Ishikawa (cell line): ENCODE measurements around the gene DDX39A.

Experiments
- CEBPB ChIP-seq: IDR thresholded peaks from 2 replicates; pipeline ENCODE4 v1.6.1; 2012
- CREB1 ChIP-seq: IDR thresholded peaks from 2 replicates; pipeline ENCODE4 v1.6.1; 2012; ENCODE audit warnings: low read depth
- EP300 ChIP-seq: IDR thresholded peaks from 2 replicates; pipeline ENCODE4 v1.6.1; 2012; ENCODE audit warnings: borderline replicate concordance
- FOXM1 ChIP-seq: IDR thresholded peaks from 2 replicates; pipeline ENCODE4 v1.6.1; 2012; ENCODE audit warnings: low read depth, borderline replicate concordance
- NFIC ChIP-seq: IDR thresholded peaks from 2 replicates; pipeline ENCODE4 v1.6.1; 2012
- RAD21 ChIP-seq: IDR thresholded peaks from 2 replicates; pipeline ENCODE4 v1.6.1; 2012; ENCODE audit warnings: low read depth
- TAF1 ChIP-seq: IDR thresholded peaks from 2 replicates; pipeline ENCODE4 v1.6.1; 2012; ENCODE audit warnings: low read depth, mild to moderate bottlenecking
- TCF12 ChIP-seq: IDR thresholded peaks from 2 replicates; pipeline ENCODE4 v1.6.1; 2012; ENCODE audit warnings: low read depth
- TEAD4 ChIP-seq: IDR thresholded peaks from 2 replicates; pipeline ENCODE4 v1.6.1; 2012
- YY1 ChIP-seq: IDR thresholded peaks from 2 replicates; pipeline ENCODE4 v1.6.1; 2012; ENCODE audit warnings: low read depth
- ZBTB7A ChIP-seq: IDR thresholded peaks from 2 replicates; pipeline ENCODE4 v1.6.1; 2012; ENCODE audit warnings: low read depth
- TF ChIP-seq, protein P1 (sequence below): IDR thresholded peaks from 2 replicates; pipeline ENCODE4 v1.6.1; 2012; ENCODE audit warnings: low read depth, mild to moderate bottlenecking
- TF ChIP-seq, protein P2 (sequence below): IDR thresholded peaks from 2 replicates; pipeline ENCODE4 v1.6.1; 2012
- TF ChIP-seq, protein P3 (sequence below): IDR thresholded peaks from 2 replicates; pipeline ENCODE4 v1.6.1; 2012

DNA sequence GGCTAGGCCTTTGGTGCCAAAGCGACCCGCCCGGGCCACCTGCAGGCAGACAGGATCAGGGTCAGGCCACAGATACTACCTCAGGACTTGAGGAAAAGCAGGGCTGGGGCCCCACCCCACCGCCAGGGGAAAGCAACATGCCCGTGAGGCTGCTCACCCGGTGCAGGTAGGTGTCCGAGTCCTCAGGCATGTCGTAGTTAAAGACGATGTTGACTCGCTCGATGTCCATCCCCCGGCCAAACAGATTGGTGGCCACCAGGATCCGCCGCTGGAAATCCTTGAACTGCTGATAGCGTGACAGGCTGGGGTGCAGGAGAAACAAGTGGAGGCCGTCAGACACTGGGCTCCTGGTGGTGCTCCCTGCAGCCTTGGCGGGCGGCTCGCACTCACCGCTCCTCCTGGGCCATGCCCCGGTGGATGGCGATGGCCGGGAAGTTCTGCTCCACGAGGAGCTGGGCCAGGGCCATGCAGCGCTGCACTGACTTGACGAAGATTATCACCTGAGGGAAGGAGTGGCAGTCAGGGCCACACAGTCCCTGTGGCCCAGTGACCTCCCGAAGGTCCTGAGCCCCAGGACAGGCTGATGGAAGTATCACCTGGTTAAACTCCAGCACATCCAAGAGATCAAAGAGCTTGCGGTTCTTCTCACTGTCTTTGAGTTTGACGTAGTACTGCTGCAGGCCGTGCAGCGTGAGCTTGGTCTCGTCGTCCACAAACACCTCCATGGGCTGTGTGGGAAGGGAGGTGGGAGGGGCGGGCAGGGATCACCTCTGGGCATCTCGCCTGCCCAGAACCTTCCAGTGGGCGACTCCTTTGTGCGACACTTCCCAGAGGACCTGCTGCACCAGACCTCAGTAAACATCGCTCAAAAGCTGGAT lies 9.8 kb downstream of the DDX39A start:
- no peak for TF ChIP-seq YY1
- TF ChIP-seq NFIC = no peak
- TF ChIP-seq CREB1 = no peak
- no peak for TF ChIP-seq TEAD4
- TF ChIP-seq EP300 = no peak
- TF ChIP-seq, protein P1, sequence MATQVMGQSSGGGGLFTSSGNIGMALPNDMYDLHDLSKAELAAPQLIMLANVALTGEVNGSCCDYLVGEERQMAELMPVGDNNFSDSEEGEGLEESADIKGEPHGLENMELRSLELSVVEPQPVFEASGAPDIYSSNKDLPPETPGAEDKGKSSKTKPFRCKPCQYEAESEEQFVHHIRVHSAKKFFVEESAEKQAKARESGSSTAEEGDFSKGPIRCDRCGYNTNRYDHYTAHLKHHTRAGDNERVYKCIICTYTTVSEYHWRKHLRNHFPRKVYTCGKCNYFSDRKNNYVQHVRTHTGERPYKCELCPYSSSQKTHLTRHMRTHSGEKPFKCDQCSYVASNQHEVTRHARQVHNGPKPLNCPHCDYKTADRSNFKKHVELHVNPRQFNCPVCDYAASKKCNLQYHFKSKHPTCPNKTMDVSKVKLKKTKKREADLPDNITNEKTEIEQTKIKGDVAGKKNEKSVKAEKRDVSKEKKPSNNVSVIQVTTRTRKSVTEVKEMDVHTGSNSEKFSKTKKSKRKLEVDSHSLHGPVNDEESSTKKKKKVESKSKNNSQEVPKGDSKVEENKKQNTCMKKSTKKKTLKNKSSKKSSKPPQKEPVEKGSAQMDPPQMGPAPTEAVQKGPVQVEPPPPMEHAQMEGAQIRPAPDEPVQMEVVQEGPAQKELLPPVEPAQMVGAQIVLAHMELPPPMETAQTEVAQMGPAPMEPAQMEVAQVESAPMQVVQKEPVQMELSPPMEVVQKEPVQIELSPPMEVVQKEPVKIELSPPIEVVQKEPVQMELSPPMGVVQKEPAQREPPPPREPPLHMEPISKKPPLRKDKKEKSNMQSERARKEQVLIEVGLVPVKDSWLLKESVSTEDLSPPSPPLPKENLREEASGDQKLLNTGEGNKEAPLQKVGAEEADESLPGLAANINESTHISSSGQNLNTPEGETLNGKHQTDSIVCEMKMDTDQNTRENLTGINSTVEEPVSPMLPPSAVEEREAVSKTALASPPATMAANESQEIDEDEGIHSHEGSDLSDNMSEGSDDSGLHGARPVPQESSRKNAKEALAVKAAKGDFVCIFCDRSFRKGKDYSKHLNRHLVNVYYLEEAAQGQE = no peak
- TF ChIP-seq, protein P2, sequence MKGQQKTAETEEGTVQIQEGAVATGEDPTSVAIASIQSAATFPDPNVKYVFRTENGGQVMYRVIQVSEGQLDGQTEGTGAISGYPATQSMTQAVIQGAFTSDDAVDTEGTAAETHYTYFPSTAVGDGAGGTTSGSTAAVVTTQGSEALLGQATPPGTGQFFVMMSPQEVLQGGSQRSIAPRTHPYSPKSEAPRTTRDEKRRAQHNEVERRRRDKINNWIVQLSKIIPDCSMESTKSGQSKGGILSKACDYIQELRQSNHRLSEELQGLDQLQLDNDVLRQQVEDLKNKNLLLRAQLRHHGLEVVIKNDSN = no peak
- no peak for TF ChIP-seq RAD21
- TF ChIP-seq, protein P3, sequence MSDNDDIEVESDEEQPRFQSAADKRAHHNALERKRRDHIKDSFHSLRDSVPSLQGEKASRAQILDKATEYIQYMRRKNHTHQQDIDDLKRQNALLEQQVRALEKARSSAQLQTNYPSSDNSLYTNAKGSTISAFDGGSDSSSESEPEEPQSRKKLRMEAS = no peak
- no peak for TF ChIP-seq CEBPB
- TF ChIP-seq TAF1 = no peak
- no peak for TF ChIP-seq FOXM1
- no peak for TF ChIP-seq TCF12
- TF ChIP-seq ZBTB7A = no peak
